ENCODE data around the gene ARID5A. TPM values are rescaled to one million over a fixed set of nuclear protein-coding genes. Genes with fewer than 3 reads are reported as not detected.

Gene ARID5A
- total and polyA plus RNA-seq, 2 of the 13 experiments (the other 11 are each of a cell fraction or from before 2014, with no cell fraction given) = 6.0 to 9.5 TPM

GRCh38 chr2:96549967-96550786, 13.6 kb downstream of the ARID5A start (continued):
- peak; percentile 98 for TF ChIP-seq MXD1 (CRISPR knock-in tag; IDR thresholded peaks at IDR 0.05)
- no peak for TF ChIP-seq PTBP1 (IDR thresholded peaks at IDR 0.05; ENCODE audit: low read depth, low read length, poor library complexity, severe bottlenecking)
- TF ChIP-seq FOXO1 (CRISPR knock-in tag; IDR thresholded peaks at IDR 0.05) = peak; percentile 38
- peak; percentile 99 for TF ChIP-seq ZNF451 (CRISPR knock-in tag; IDR thresholded peaks at IDR 0.05)
- no peak for TF ChIP-seq ZNF260 (CRISPR knock-in tag; IDR thresholded peaks at IDR 0.05; ENCODE audit: borderline replicate concordance, low read depth)
- TF ChIP-seq ZNF615 (CRISPR knock-in tag; IDR thresholded peaks at IDR 0.05; ENCODE audit: borderline replicate concordance) = no peak
- no peak for TF ChIP-seq ZNF10 (CRISPR knock-in tag; IDR thresholded peaks at IDR 0.05; ENCODE audit: borderline replicate concordance, low read depth)
- TF ChIP-seq ZNF572 (CRISPR knock-in tag; IDR thresholded peaks at IDR 0.05) = no peak
- TF ChIP-seq SETDB1 (CRISPR knock-in tag; IDR thresholded peaks at IDR 0.05; ENCODE audit: borderline replicate concordance) = no peak
- peak; percentile 97 for TF ChIP-seq CTCF (CRISPR knock-in tag; IDR thresholded peaks at IDR 0.05)
- TF ChIP-seq TOPORS (CRISPR knock-in tag; IDR thresholded peaks at IDR 0.05) = peak; percentile 91
- no peak for TF ChIP-seq ZNF841 (CRISPR knock-in tag; IDR thresholded peaks at IDR 0.05; ENCODE audit: borderline replicate concordance)
- TF ChIP-seq ZNF441 (CRISPR knock-in tag; IDR thresholded peaks at IDR 0.05; ENCODE audit: borderline replicate concordance) = peak; percentile 88; the same call in 1 of the 2 replicates
- peak; percentile 24; the same call in 1 of the 2 replicates for TF ChIP-seq CREB1 (IDR thresholded peaks at IDR 0.05)
- TF ChIP-seq CREB1 (CRISPR knock-in tag; IDR thresholded peaks at IDR 0.05) = no peak
- TF ChIP-seq STAG1 (CRISPR knock-in tag; IDR thresholded peaks at IDR 0.05) = peak; percentile 96
- no peak for TF ChIP-seq PAF1 (CRISPR knock-in tag; IDR thresholded peaks at IDR 0.05)
- no peak for TF ChIP-seq ZUFSP (CRISPR knock-in tag; IDR thresholded peaks at IDR 0.05; ENCODE audit: borderline replicate concordance)
- TF ChIP-seq ZNF775 (CRISPR knock-in tag; IDR thresholded peaks at IDR 0.05; ENCODE audit: borderline replicate concordance) = no peak
- peak; percentile 95 for TF ChIP-seq POGK (CRISPR knock-in tag; conservative IDR thresholded peaks at IDR 0.05)
- 0 out of 2 replicates have a peak, but pooled peaks have one; percentile 22 for TF ChIP-seq ZKSCAN8 (CRISPR knock-in tag; IDR thresholded peaks at IDR 0.05; ENCODE audit: borderline replicate concordance)
- TF ChIP-seq ZBTB42 (CRISPR knock-in tag; IDR thresholded peaks at IDR 0.05) = no peak; the same call in 1 of the 2 replicates
- TF ChIP-seq ZNF543 (CRISPR knock-in tag; IDR thresholded peaks at IDR 0.05) = peak; percentile 48; the same call in 1 of the 2 replicates
- TF ChIP-seq TBP (CRISPR knock-in tag; IDR thresholded peaks at IDR 0.05) = no peak
